GM19043 (cell line): Measurements from ENCODE around the gene MUC16.
"Not testable (repeated sequence)": the region's sequence is repeated elsewhere in the genome, so short reads cannot be mapped to it uniquely, and the experiment has no call there.

Experiments used
- ATAC-seq: cut with Tn5 transposase; IDR thresholded peaks from one replicate; pipeline ENCODE4 v1.9.1; 2021; ENCODE audit warnings: low read depth; ENCODE audit not compliant: unreplicated experiment

MUC16 gene

GRCh38 chr19:9009935-9010651, at the start of gene MUC16:
Gene MUC16, minus strand, starts transcription at chr19:9010409.
- no peak for ATAC-seq

- no peak for ATAC-seq
Measured at GRCh38 chr19:9058905-9059667, 48.9 kb upstream of the MUC16 start.

- ATAC-seq: no peak
Measured at GRCh38 chr19:9057505-9058258, 47.5 kb upstream of the MUC16 start.

GRCh38 chr19:9056131-9056530, 45.9 kb upstream of the MUC16 start:
- not testable (repeated sequence) for ATAC-seq

- ATAC-seq: no peak
Measured at GRCh38 chr19:9054765-9055164, 44.6 kb upstream of the MUC16 start.

GRCh38 chr19:9054207-9054606, 44.0 kb upstream of the MUC16 start:
- no peak for ATAC-seq

- not testable (repeated sequence) for ATAC-seq
Measured at GRCh38 chr19:9053674-9054073, 43.5 kb upstream of the MUC16 start.

- ATAC-seq: no peak
Measured at GRCh38 chr19:9052894-9053293, 42.7 kb upstream of the MUC16 start.

- no peak for ATAC-seq
Measured at GRCh38 chr19:9046694-9047093, 36.5 kb upstream of the MUC16 start.

- ATAC-seq: no peak
Measured at GRCh38 chr19:9044449-9044848, 34.2 kb upstream of the MUC16 start.

- no peak for ATAC-seq
Measured at GRCh38 chr19:9043524-9043923, 33.3 kb upstream of the MUC16 start.

GRCh38 chr19:9041023-9041422, 30.8 kb upstream of the MUC16 start:
- ATAC-seq: no peak

GRCh38 chr19:9040131-9040530, 29.9 kb upstream of the MUC16 start:
- no peak for ATAC-seq

GRCh38 chr19:9039728-9040127, 29.5 kb upstream of the MUC16 start:
- no peak for ATAC-seq

GRCh38 chr19:9037400-9038062, 27.3 kb upstream of the MUC16 start:
- ATAC-seq: no peak

GRCh38 chr19:9032136-9032631, 22.0 kb upstream of the MUC16 start:
- no peak for ATAC-seq

GRCh38 chr19:9018163-9018875, 8.1 kb upstream of the MUC16 start:
- ATAC-seq: no peak

- ATAC-seq: no peak
Measured at GRCh38 chr19:9014803-9015202, 4.6 kb upstream of the MUC16 start.

GRCh38 chr19:9013988-9014387, 3.8 kb upstream of the MUC16 start:
- no peak for ATAC-seq

GRCh38 chr19:9011875-9012274, 1.7 kb upstream of the MUC16 start:
- no peak for ATAC-seq
